Stimulated activated CD8-positive, alpha-beta memory T cell treated with anti-CD3 and anti-CD28 coated beads, Interleukin-15, amount 100 ng/mL, for 4 hours (primary cell): ENCODE data around the gene SLC19A2.
"Not testable (repeated sequence)": the region's sequence is repeated elsewhere in the genome, so short reads cannot be mapped to it uniquely, and the experiment has no call there.

ENCODE experiments used
- DNase-seq, 2 donors: peaks; one replicate each; pipeline ENCODE4 v3.0.0-alpha.2; 2020; ENCODE audit warnings: low read depth in 2 of 2

The SLC19A2 gene

GRCh38 chr1:169509354-169509753, 23.6 kb upstream of the SLC19A2 start:
- DNase-seq = no peak

GRCh38 chr1:169508432-169509338, 22.9 kb upstream of the SLC19A2 start:
- no peak for DNase-seq

GRCh38 chr1:169507413-169507812, 21.7 kb upstream of the SLC19A2 start:
- DNase-seq = no peak

- DNase-seq = not testable (repeated sequence)
These were observed 17.9 kb upstream of the SLC19A2 start for GRCh38 chr1:169503601-169504000.

GRCh38 chr1:169499807-169500206, 14.1 kb upstream of the SLC19A2 start:
- no peak for DNase-seq

GRCh38 chr1:169497317-169497716, 11.6 kb upstream of the SLC19A2 start:
- DNase-seq = no peak

GRCh38 chr1:169495916-169496315, 10.2 kb upstream of the SLC19A2 start:
- no peak for DNase-seq

GRCh38 chr1:169495046-169495775, 9.5 kb upstream of the SLC19A2 start:
- DNase-seq = no peak

- DNase-seq = no peak
These were observed 8.6 kb upstream of the SLC19A2 start for GRCh38 chr1:169494343-169494742.

- DNase-seq = no peak
These were observed 7.5 kb upstream of the SLC19A2 start for GRCh38 chr1:169493251-169493650.

- no peak for DNase-seq
These were observed 6.1 kb upstream of the SLC19A2 start for GRCh38 chr1:169491845-169492281.

- DNase-seq = no peak
These were observed 2.4 kb upstream of the SLC19A2 start for GRCh38 chr1:169488157-169488556.

GRCh38 chr1:169487561-169487960, 1.8 kb upstream of the SLC19A2 start:
- no peak for DNase-seq

- DNase-seq = no peak
These were observed 1.4 kb upstream of the SLC19A2 start for GRCh38 chr1:169487133-169487532.

- DNase-seq = no peak
These were observed 722 bp upstream of the SLC19A2 start for GRCh38 chr1:169486281-169487051.

GRCh38 chr1:169484683-169485430, 887 bp downstream of the SLC19A2 start:
- DNase-seq = peak in 1 of 2 donors; percentile 6

GRCh38 chr1:169484101-169484500, 1.6 kb downstream of the SLC19A2 start:
- no peak for DNase-seq

- DNase-seq = no peak
These were observed 2.2 kb downstream of the SLC19A2 start for GRCh38 chr1:169483500-169483966.

- no peak for DNase-seq
These were observed 6.2 kb downstream of the SLC19A2 start for GRCh38 chr1:169479363-169480066.

GRCh38 chr1:169478094-169478672, 7.6 kb downstream of the SLC19A2 start:
- no peak for DNase-seq
